OCI-LY3 (cell line): ENCODE data around the gene TENM4.

Experiments used
- CTCF ChIP-seq: fragments of 200-600, 300-600 bp; sonication (generic); IDR thresholded peaks from 2 replicates; pipeline ENCODE4 v1.5.1; 2014; ENCODE audit warnings: antibody characterized with exemption, low read length, low read depth
- EZH2phosphoT487 ChIP-seq: fragments of 200-600 bp; shearing (Covaris generic); IDR thresholded peaks from 2 replicates; pipeline ENCODE4 v1.6.1; 2018; ENCODE audit warnings: antibody characterized with exemption, mixed run types, low read depth

GRCh38 chr11:78916759-78917158 lies 524.1 kb downstream of the TENM4 start:
- TF ChIP-seq CTCF (peak; percentile 27; the same call in 1 of the 2 replicates), EZH2phosphoT487 (no peak)
